ELF-1 (cell line): ENCODE measurements around the gene ITM2C.

Experiments
- DNase-seq: peaks from one replicate; pipeline ENCODE4 v3.0.0-alpha.2; 2016; ENCODE audit warnings: low read depth, low spot score

The ITM2C gene

DNA sequence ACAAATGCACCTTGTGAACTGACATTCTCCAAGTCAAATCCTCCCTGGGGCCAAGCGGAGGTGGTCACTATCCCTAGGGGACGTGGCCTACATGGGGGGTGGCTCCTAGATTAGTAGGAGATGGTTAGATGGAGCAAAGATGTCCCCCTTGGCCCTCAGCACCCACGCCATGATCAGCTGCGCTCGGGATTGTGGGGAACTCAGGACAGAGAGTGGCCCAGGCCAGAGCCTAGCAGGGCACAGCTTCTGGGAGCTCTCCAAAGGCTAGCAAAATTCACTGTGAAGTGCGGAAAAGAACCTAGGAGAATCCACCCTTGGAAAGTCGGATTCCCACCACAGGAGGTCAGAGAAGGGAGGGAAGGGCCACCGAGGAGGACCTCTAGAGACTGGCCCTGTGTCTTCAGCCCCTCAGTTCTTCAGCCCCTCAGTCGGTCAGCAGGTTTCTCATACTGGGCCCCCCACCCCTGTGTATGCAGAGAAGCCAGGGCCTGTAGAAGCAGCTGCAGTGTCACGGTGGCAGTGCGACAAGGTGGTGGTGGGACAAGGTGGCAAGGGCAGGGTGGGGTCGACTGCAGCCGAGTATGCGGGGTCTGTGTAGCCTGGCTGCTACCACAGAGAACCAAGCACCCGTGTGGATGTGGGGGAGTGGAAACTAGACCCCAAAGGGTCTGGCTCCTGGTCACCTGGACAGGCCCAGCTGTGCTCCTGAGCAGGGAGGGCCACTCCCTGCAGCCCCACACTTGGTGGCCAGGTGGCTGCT, 41.9 kb downstream of the ITM2C start:
- no peak for DNase-seq

DNA sequence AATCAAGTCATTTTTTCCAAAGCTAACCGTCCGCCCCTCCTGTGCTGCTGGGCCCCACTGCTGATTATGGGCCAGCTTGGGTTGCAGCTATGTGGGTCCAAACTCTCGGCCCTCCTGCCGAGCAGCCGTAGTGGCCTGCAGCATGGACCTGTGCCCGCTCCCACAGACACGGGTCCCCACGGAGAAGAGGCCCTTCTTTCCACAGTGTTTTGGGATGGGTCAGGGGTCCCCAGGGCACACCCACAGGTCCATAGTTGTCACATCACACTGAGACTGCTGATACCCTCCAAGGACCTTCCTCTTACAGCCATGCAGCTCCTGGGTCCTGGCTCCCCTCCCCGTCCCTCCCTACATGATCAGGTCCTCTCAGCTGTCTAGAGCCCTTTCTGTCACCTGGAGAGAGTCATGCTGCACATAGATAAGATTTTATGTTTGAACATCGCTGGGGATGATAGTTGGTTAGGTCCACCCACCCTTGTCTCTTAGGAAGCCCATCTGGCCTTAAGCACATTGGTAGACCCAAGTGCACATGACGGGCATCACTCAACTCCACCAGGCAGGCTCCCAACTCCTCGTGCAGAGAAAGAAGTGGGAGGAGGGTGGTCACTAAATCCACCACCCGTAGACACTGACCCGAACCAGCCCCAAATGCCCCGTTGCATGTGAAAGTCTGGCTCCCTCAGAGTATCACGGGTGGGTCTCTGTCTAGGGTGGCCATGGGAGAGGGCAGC, 42.8 kb downstream of the ITM2C start:
- no peak for DNase-seq

DNA sequence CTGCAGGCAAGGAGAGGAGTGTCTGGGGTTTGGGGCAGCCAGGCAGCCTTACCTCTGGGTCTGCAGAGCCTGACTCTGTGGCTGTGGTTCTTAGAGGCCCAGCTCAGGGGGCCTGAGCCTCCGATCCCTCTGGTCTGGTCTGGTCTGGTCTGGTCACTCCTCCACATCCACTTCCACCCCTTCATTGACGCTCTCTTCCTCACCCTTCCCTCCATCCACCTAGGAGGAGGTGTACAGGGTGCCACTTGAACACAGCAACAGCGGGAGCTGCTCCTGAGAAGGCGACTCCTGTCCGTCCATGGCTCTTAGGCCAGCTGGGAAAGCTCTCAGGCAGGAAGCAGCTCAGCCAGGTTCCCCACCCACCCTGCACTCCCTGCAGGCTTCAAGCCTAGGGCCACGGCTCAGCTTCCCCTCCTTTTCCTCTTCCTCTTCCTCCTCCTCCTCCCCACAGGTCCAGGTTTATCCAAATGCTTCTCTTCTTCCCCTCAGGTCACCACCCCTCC, 43.4 kb downstream of the ITM2C start:
- DNase-seq: no peak

DNA sequence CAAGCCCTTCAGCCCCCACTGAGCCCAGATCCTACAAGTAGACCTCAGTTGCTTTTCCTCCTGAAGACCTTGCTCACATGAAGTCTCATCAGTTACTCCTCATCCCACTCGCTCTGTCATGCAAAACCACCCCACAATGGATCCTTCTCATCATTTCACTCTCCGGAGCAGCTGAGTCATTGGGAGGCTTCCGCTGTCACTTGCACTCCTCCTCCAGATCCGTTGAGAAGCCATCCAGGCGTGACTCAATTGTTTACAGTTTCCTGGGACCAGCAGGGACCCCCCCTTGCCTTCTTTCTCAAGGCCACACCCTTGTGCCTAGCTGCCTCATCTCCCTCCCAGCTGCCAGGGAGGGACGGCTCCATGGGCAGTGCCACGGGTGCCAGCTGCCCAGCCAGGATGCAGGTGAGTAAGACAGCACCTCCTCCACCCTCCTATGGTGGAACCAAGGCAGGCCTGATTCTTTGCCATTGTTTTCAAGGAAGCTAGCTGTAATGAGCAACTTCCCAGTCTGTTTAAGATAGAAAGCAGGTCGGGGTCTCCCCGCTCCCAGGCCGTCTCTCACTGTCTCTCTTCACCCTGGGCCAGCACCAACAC, 44.0 kb downstream of the ITM2C start:
- DNase-seq: peak; percentile 73

DNA sequence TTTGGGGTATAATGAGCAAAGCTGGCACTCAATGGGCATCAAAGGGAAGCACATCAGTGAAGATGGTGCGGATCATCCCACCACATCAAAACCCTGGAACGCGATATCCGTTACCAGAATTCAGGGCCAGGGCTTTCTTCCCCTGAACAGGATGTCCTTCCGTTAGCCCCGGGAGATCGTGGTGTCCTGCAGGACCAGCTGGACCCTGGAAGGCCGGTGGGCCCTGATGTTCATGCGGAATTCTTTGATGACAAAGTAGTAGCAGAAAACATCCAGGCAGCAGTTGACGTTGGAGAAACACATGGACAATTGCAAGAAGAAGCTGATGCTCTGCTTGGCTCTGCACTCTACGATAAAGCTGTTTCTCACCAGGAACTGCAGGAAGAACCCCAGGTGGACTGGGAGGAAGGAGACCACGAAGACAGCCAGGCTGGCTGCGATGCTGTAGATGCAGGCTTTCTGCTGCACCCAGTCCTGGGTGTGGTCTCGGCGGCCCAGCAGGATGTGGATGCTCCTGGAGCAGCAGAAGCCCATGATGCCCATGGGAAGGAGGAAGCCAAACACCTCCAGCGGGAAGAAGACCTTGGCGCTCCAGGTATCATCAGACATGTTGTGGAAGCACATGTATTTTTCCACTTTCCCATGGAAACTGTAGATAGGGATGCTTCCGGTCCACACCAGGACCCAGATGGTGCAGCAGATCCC, 45.3 kb downstream of the ITM2C start:
- DNase-seq: no peak

DNA sequence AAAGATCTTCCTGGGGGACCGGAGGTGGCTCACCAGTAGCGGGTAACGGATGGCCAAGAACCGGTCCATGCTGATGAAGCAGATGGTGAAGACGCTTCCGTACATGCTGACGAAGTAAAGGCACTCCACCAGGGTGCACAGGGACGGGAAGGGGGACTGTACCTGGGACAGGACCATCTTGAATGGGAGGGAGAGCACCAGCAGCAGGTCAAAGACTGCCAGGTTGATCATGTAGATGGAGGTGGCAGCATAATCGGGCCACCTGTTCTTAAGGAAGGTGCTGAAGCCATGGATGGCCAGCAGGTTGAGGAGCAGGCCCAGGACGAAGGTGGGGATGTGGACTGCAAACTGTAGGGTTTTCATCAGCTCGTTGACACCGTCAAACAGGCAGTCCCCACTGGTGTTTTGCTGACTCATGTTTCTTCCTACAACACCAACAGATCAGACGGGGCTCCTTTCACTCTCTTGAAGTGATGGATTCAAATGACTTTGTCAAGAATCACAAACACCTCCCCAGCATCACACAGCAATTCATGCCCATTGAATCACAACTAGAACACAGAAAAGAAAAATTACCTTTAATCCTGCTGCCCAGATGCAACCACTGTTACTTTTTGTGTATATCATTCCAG, 45.9 kb downstream of the ITM2C start:
- DNase-seq: no peak

DNA sequence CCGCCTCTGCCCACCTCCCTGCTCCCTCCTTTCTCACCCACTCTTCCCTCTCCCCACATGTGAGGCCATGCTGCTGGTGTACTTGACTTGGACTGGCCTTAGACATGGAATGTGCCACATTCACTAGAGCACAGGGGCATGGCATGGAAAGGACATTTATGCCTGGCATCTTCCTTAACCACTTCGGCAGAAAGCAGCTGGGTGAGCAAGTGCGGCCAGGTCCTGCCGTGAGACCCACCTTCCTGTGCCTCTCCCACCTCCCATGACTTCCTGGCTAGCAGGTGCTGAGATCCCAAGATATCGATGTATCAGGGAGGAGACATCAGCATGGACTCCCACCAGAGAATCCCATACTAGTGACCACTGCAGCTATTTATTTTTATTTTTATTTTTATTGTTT, 47.3 kb downstream of the ITM2C start:
- DNase-seq: no peak

DNA sequence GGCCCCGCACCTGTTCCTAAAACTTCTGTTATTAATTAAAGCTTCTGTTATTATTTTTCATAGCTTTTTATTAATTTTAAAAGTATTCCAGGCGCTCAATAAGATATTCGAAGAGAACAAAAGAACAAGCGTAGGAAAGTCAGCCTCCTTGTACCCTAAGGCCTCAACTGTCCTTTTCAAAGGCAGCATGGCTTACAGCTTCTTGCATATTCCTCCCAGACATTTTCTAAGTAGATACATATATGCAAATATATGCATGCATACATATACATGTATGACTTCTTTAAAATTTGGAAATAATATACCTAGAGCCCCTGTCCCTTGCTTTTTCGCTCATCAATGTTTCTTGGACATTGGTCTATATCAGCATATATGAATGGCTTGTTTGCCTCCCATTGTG, 48.0 kb downstream of the ITM2C start:
- no peak for DNase-seq

DNA sequence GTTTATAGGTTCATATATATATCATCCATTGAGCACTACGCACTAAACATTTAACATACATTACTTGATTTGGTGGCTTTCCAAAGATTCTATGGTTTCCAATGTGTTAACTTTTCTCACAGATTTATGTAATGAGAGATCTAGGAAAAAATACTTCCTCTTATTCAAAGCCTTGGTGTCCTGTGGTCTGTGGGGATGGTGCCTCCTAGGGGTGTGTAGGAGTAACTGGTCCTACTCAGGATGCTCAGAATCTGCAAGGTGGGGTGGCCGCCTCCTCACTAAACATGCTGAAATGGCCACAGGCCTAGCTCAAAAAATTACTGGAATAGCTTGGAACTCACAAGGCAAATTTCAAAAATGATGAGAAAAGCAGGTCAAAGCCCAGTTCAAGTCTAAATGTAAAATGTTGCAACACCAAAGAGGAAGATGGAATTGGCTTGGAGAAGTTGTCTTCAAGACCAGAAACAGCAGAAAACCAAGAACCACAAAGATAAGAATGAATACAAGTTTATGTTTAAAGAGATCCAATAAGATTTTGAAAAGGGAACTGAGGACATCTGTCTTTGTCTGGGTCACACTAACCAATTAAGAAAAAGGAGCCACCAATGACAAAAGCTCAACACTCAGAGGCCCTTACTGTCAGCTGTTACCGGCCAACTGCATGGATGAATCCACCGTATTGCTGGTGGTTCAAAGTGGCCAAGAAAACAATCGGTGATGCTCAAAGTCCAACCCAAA, 48.8 kb downstream of the ITM2C start:
- DNase-seq: no peak

DNA sequence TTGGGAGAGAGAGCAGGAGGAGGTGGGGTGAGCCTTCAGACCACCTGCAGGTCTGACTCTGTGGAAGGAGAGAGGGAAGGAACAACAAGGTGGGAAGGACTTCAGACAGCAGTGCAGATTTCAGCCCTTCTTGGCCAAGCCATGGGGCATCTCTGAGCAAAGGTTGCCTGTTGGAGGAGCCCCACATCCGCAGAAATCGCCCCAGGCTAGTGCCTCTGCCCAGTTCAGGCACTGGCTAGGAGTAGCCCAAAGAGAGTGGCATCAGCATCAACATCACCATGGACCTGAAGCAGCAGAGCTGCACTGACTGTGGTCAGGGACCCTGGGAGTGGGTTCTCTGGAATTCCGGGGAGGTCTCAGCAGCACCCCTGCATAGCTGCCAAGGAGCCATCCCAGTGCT, 50.1 kb downstream of the ITM2C start:
- no peak for DNase-seq

DNA sequence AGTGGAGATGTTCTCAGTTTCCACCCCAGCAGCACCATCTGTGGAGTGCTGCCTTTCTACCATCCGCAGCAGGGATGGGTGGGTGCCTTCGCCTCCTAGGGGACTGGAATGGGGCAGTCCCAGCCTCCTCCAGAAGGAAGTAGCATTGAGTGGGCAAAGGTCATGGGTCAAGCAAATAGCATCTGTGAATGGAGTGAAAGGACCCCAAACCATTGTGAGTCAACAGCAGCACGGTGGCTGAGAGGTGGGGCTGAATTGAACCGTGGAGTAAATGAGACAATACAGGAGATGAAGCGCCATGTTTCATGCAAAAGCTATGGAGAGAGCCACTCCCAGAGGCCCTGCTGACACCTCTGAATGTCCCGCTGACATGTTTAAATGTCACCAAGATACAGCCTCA, 50.6 kb downstream of the ITM2C start:
- DNase-seq: no peak

DNA sequence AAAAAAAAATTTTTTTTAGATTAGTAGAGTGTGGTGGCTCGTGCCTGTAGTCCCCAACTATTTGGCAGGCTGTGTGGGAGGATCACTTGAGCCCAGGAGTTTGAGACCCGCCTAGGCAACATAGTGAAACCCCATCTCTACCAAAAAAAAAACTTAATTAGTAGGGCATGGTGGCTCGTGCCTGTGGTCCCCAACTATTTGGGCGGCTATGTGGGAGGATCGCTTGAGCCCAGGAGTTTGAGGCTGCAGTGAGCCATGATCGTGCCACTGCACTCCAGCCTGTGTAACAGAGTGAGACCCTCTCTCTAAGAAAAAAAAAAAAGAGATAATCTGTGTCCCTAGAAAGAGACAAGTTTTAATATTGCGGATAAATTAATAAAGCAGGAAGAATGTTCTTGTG, 51.5 kb downstream of the ITM2C start:
- no peak for DNase-seq

DNA sequence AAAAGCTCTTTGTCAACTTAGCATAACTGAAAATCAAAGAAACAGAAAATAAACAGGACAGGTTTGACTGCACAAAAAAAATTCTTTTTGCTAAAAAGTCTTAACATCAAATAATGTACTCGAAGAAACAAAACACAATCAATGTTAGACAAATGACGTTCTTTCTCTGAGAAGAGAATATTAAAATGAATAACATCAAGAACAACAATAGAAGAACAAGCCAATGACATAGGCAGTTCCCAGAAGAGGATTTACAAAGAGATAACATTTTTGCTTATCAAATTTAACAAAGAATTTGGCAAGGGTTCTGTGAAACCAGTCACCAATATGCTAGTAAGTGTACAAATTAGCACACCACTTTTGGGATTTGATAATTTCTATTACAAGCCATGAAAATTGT, 54.5 kb downstream of the ITM2C start:
- no peak for DNase-seq

DNA sequence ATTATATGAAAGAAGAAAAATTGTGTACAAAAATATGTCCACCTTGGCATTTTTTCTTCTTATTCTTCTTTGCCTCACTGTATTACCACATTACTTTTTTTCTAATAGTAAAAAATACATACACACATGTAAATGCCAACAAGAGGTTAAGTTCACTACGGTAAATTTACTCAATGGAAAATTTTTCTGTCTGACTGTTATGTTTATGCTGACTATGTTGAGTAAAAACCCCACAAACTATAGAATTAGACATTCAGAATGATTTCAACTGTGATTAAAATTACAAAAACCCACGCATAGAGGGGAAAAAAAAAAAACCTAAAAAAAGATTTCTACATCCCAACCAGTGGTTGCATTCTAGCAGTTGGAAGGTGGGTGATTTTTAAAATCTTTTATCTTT, 54.9 kb downstream of the ITM2C start:
- no peak for DNase-seq

DNA sequence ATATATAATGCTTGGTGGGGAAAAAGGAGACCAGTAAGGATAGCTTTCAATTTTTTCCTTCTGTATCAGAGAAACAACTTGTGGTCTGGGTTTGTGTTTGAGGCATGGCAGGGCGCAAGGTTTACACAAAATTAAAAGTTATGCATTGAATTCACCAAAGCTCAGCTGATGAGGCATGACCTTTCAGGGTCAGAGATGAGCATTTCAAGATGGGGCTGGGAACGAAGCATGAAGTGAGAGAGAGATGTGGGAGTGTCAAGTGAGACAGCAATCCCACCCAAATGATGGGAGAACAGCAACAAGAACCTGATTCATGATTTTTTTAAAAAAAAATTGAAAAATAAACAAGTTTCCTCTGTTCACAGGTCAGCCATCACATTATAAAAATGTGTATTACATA, 55.4 kb downstream of the ITM2C start:
- DNase-seq: no peak

DNA sequence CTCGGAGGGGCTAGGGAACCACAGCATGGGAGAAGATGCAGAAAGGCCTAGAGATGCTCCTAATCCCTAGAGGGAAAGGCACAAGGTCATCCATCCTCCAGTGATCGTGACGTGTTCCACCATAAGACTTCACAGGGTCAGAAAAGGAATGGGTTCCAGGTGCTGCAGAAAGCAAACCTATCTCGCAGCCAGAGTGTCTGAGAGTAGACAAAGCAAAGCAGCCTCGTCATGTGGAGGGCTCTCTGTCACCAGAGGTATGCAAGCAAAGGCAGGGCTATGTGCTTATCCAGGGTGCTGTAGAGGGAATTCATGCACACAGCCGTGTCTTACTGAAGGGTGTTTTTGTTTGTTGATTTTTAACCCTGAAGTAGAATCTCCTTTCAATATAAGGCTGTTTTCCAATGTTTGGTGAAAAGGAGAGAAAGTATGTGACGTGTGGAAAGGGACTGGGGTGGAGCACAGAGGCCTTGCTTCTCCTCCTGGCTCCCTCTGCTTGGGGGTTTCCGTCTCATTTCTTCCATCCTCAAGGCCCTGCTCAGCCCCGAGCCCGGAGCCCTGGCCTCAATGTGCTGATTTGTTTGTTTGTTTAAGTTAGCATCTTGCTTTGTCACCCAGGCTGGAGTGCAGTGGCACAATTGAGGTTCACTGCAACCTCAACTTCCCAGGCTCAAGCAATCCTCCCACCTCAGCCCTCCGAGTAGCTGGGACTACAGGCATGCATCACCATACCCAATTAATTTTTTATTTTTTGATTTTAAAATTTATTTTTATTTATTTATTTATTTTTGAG, 57.3 kb downstream of the ITM2C start:
- DNase-seq: no peak

DNA sequence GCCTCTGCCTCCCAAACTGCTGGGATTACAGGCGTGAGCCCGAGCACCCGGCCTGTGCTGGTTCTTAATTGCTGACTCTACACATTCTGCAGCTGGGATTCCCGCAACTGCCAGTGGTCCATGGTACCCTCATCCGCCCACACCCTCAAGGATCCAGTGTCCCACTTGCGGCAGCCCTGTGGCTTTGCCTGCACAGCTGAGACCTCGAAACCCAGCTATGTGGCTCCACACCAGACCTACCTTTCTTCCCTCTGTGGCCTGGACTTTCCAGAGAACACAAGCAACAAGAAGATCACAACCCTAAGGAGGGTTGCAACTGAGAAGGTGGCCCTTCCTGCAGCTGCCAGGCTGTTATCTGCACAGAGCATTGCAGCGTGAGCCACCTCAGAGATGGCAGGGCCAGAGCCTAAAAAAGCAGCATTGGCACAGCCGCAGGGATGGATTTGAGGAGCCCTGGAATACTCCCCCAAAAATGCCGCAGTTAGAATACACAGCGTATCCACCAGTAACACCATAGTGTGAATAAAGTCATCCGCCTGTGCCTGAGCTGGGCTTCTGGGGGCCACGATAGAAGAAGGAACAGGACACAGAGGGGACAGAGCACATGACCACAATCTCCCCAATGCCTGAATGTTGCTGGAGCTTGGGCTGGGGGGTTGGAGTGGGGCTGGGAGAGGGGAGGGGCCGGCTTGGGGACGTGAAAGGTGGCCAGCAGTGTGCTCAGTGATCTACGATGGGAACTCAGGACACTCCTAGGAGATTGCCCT, 58.4 kb downstream of the ITM2C start:
- DNase-seq: no peak

DNA sequence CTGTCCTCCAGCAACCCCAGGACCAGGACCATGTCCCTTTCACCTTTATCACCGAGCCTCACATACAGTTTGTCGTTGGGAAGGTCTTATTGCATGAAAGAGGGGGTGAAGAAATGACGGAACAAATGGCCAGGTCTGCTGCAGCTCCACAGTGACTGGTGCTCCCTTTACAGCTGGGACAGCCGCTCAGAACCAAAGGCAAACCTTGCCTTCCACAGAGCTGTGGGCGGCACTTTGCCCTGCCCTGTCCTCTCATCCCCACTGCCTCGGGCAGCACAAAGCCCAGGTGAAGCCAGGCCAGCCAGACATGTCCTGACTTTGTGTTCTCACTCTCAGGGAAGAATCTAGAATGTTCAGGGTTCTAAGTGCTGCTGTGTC, 59.3 kb downstream of the ITM2C start:
- DNase-seq: no peak
